Bronchial smooth muscle cell (primary cell): Measurements from ENCODE around the gene ZNF665. TPM values are rescaled to one million over a fixed set of nuclear protein-coding genes. Genes with fewer than 3 reads are reported as not detected.

Experiments
- total RNA-seq: library from RNA; depleted of rRNA; stranded (reverse); fragments of >200 nt; gene quantifications from 2 replicates; pipeline ENCODE4 v1.2.1, GENCODE V29; 2014

ZNF665 gene
- total RNA-seq = 5.4 and 5.9 TPM in 2 replicates

GRCh38 chr19:53192771-53193534 is at the start of gene ZNF665:
TSS of gene ZNF665 (minus strand) at chr19:53193358. CDS start at chr19:53182898, 10,460 bp downstream.

GRCh38 chr19:53132141-53132991 is 60.8 kb downstream of the ZNF665 start, which contains the start of gene ZNF415:
TSS of gene ZNF415 (minus strand) at chr19:53132910. CDS start at chr19:53122676, 10,234 bp downstream.

Other genes with a start within 250 kb of the ZNF665 start
- 8.6 and 9.1 TPM in 2 replicates for gene ZNF816, start 230.5 kb downstream of the ZNF665 start, total RNA-seq
- not detected in 2 replicates for gene ERVV-1, start 179.4 kb downstream of the ZNF665 start, total RNA-seq
- gene ERVV-2, start 148.6 kb downstream of the ZNF665 start, total RNA-seq = not detected in 2 replicates
- gene ZNF160, start 89.9 kb downstream of the ZNF665 start, total RNA-seq = 21.3 and 22.7 TPM in 2 replicates
- gene ZNF415, start 60.4 kb downstream of the ZNF665 start, total RNA-seq = 12.1 and 14.8 TPM in 2 replicates
- 6.9 and 8.8 TPM in 2 replicates for gene ZNF347, start 34.3 kb downstream of the ZNF665 start, total RNA-seq
- gene ZNF677, start 61.5 kb upstream of the ZNF665 start, total RNA-seq = 15.0 and 17.3 TPM in 2 replicates
- gene VN1R2, start 64.9 kb upstream of the ZNF665 start, total RNA-seq = not detected in 2 replicates
- gene VN1R4, start 74.4 kb upstream of the ZNF665 start, total RNA-seq = not detected in 2 replicates
- 6.8 and 7.1 TPM in 2 replicates for gene ZNF845, start 140.4 kb upstream of the ZNF665 start, total RNA-seq
- gene ZNF525, start 172.3 kb upstream of the ZNF665 start, total RNA-seq = 6.3 and 6.5 TPM in 2 replicates
- gene ZNF765, start 201.8 kb upstream of the ZNF665 start, total RNA-seq = 8.5 and 12.7 TPM in 2 replicates
- 9.1 and 12.9 TPM in 2 replicates for gene ZNF761, start 238.6 kb upstream of the ZNF665 start, total RNA-seq